ENCODE measurements around the gene ALS2.

GRCh38 chr2:201668402-201668910 is 112.3 kb downstream of the ALS2 start:
- TF ChIP-seq CTCF (IDR thresholded peaks at IDR 0.05) (no peak), EZH2 (IDR thresholded peaks at IDR 0.05; ENCODE audit: borderline replicate concordance, insufficient read depth, low read depth, low read length, poor library complexity, severe bottlenecking) (no peak)

All from B cell (primary cell).